NCI-H146 treated with DMSO at 0.1 percent for 48 hours (cell line): ENCODE data around the gene MYO9A.
A peak's percentile ranks its signal among the peaks of the same experiment; 100 is the strongest.
"Not testable (repeated sequence)": the region's sequence is repeated elsewhere in the genome, so short reads cannot be mapped to it uniquely, and the experiment has no call there.

Source experiments
- DNase-seq: peaks from one replicate; lab custom pipeline; 2025; ENCODE audit not compliant: unreplicated experiment; lab: John Stamatoyannopoulos, UW

MYO9A gene

GRCh38 chr15:72141171-72142084 lies 23.5 kb upstream of the MYO9A start:
- peak; percentile 3 for DNase-seq

GRCh38 chr15:72140088-72140487 lies 22.1 kb upstream of the MYO9A start:
- no peak for DNase-seq

GRCh38 chr15:72139667-72140066 lies 21.7 kb upstream of the MYO9A start:
- no peak for DNase-seq

GRCh38 chr15:72136170-72137051 lies 18.5 kb upstream of the MYO9A start:
- peak; percentile 39 for DNase-seq

- DNase-seq, result peak; percentile 37
Observed at GRCh38 chr15:72135719-72136118, 17.8 kb upstream of the MYO9A start.

GRCh38 chr15:72133211-72133610 lies 15.3 kb upstream of the MYO9A start:
- DNase-seq, result no peak

GRCh38 chr15:72131922-72132321 lies 14.0 kb upstream of the MYO9A start:
- no peak for DNase-seq

- no peak for DNase-seq
Observed at GRCh38 chr15:72130272-72130671, 12.3 kb upstream of the MYO9A start.

GRCh38 chr15:72128359-72128758 lies 10.4 kb upstream of the MYO9A start:
- no peak for DNase-seq

GRCh38 chr15:72127724-72128322 lies 9.9 kb upstream of the MYO9A start:
- no peak for DNase-seq

GRCh38 chr15:72124218-72124617 lies 6.3 kb upstream of the MYO9A start:
- DNase-seq, result no peak

GRCh38 chr15:72117486-72118016 lies 399 bp downstream of the MYO9A start:
- no peak for DNase-seq

- DNase-seq, result peak; percentile 2
Observed at GRCh38 chr15:72116731-72117485, 1.0 kb downstream of the MYO9A start.

- no peak for DNase-seq
Observed at GRCh38 chr15:72113347-72114031, 4.5 kb downstream of the MYO9A start.

- no peak for DNase-seq
Observed at GRCh38 chr15:72112805-72113204, 5.1 kb downstream of the MYO9A start.

GRCh38 chr15:72112116-72112515 lies 5.8 kb downstream of the MYO9A start:
- no peak for DNase-seq

- no peak for DNase-seq
Observed at GRCh38 chr15:72110355-72110754, 7.6 kb downstream of the MYO9A start.

GRCh38 chr15:72106068-72106467 lies 11.9 kb downstream of the MYO9A start:
- DNase-seq, result no peak

GRCh38 chr15:72105111-72105510 lies 12.8 kb downstream of the MYO9A start:
- DNase-seq, result no peak

GRCh38 chr15:72100551-72100950 lies 17.4 kb downstream of the MYO9A start:
- not testable (repeated sequence) for DNase-seq
